Measurements from ENCODE around the gene ABCA13.

DNA sequence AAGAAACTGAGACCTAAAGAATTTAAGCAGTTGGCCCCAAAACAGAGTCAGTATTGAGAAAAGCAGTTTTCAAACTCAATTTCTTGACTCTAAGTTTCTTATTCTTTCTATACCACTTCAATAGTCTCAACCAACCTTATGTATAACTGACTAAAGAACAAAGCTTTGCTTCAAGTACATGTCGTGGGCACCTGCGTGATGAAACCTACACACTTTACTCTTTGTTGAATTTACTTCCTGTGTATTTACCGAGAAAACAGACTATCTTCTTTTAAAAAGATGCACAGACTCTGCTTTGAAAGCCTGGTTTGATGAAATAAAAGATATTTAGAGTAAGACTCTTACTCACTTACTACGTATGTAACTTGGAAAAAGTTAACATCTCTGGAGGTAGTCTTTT, 455.9 kb downstream of the ABCA13 start:
- TF ChIP-seq EZH2 (IDR thresholded peaks at IDR 0.05) = no peak
- TF ChIP-seq, protein P1, sequence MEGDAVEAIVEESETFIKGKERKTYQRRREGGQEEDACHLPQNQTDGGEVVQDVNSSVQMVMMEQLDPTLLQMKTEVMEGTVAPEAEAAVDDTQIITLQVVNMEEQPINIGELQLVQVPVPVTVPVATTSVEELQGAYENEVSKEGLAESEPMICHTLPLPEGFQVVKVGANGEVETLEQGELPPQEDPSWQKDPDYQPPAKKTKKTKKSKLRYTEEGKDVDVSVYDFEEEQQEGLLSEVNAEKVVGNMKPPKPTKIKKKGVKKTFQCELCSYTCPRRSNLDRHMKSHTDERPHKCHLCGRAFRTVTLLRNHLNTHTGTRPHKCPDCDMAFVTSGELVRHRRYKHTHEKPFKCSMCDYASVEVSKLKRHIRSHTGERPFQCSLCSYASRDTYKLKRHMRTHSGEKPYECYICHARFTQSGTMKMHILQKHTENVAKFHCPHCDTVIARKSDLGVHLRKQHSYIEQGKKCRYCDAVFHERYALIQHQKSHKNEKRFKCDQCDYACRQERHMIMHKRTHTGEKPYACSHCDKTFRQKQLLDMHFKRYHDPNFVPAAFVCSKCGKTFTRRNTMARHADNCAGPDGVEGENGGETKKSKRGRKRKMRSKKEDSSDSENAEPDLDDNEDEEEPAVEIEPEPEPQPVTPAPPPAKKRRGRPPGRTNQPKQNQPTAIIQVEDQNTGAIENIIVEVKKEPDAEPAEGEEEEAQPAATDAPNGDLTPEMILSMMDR (IDR thresholded peaks at IDR 0.05 in 2 of 3, conservative IDR thresholded peaks at IDR 0.05 in 1 of 3; ENCODE audit: borderline replicate concordance in 1 of 3, insufficient read depth in 1 of 3, low read depth in 2 of 3, low read length in 2 of 3) = no peak
- no peak for TF ChIP-seq MAX (IDR thresholded peaks at IDR 0.05)
- no peak for TF ChIP-seq POLR2A (IDR thresholded peaks at IDR 0.05; ENCODE audit: borderline replicate concordance, extremely low read depth, insufficient read depth, insufficient read length)
- TF ChIP-seq JUND (IDR thresholded peaks at IDR 0.05) = no peak
- no peak for TF ChIP-seq ZNF274 (IDR thresholded peaks at IDR 0.05; ENCODE audit: low read depth, low read length)
